GM19468 (cell line): ENCODE data around the gene NPIPA1.
"Not testable (repeated sequence)": the region's sequence is repeated elsewhere in the genome, so short reads cannot be mapped to it uniquely, and the experiment has no call there.

Experiments
- ATAC-seq: cut with Tn5 transposase; IDR thresholded peaks from one replicate; pipeline ENCODE4 v1.9.1; 2021; ENCODE audit warnings: mild to moderate bottlenecking, moderate library complexity, moderate number of reproducible peaks; ENCODE audit not compliant: unreplicated experiment; ENCODE audit errors: extremely low read depth

The NPIPA1 gene

GRCh38 chr16:14975418-14976194, 38.4 kb downstream of the NPIPA1 start:
- ATAC-seq = not testable (repeated sequence)

- not testable (repeated sequence) for ATAC-seq
Observed at GRCh38 chr16:14976971-14977736, 39.9 kb downstream of the NPIPA1 start.

- not testable (repeated sequence) for ATAC-seq
Observed at GRCh38 chr16:14978281-14978680, 41.0 kb downstream of the NPIPA1 start.

- ATAC-seq = not testable (repeated sequence)
Observed at GRCh38 chr16:14978908-14979307, 41.7 kb downstream of the NPIPA1 start.

- ATAC-seq = not testable (repeated sequence)
Observed at GRCh38 chr16:14981234-14981633, 44.0 kb downstream of the NPIPA1 start.

GRCh38 chr16:14982521-14982920, 45.3 kb downstream of the NPIPA1 start:
- not testable (repeated sequence) for ATAC-seq

GRCh38 chr16:14988092-14988491, 50.8 kb downstream of the NPIPA1 start:
- not testable (repeated sequence) for ATAC-seq

- not testable (repeated sequence) for ATAC-seq
Observed at GRCh38 chr16:14988661-14989191, 51.5 kb downstream of the NPIPA1 start.

- ATAC-seq = not testable (repeated sequence)
Observed at GRCh38 chr16:14989291-14990281, 52.3 kb downstream of the NPIPA1 start.

- ATAC-seq = not testable (repeated sequence)
Observed at GRCh38 chr16:14993277-14994151, 56.3 kb downstream of the NPIPA1 start.

- ATAC-seq = not testable (repeated sequence)
Observed at GRCh38 chr16:14996702-14997101, 59.5 kb downstream of the NPIPA1 start.

- ATAC-seq = not testable (repeated sequence)
Observed at GRCh38 chr16:14998300-14998699, 61.1 kb downstream of the NPIPA1 start.

- not testable (repeated sequence) for ATAC-seq
Observed at GRCh38 chr16:14999845-15000244, 62.6 kb downstream of the NPIPA1 start.
